IMR-90 (cell line): ENCODE results near the gene VIT. TPM values are rescaled to one million over a fixed set of nuclear protein-coding genes. Genes with fewer than 3 reads are reported as not detected.

Experiments
- ATAC-seq: fragments of 200-7000 bp; cut with Tn5 transposase; 2 replicates; pipeline ENCODE4 v1.9.1; 2020; ENCODE audit warnings: low read depth, mild to moderate bottlenecking, moderate library complexity
- BruUV-seq: library from RNA; stranded (reverse); fragments of 400-500 nt; replicated peaks from 2 replicates; lab custom pipeline; 2021; lab: Mats Ljungman, UMichigan
- CTCF ChIA-PET: fragments of 300-600 bp; formaldehyde crosslinking; extraction: SDS; loops from one replicate; lab custom pipeline; 2021; ENCODE audit warnings: antibody characterized with exemption; lab: Yijun Ruan, JAX
- POLR2A ChIA-PET: fragments of 300-600 bp; sonication (Branson Sonifier 250); formaldehyde crosslinking; loops from one replicate; lab custom pipeline; 2022; ENCODE audit warnings: antibody characterized with exemption; ENCODE audit not compliant: unreplicated experiment; lab: Charles Lee
- DNase-seq: peaks from one replicate; pipeline ENCODE4 v3.0.0; 2013
- H2AFZ ChIP-seq: replicated peaks from 2 replicates; pipeline ENCODE3; 2013; ENCODE audit warnings: low read length, mild to moderate bottlenecking; ENCODE audit not compliant: poor library complexity
- H2AK5ac ChIP-seq: 2 replicates; pipeline ENCODE4 v1.6.1; 2013; ENCODE audit warnings: low read depth, low read length, inconsistent platforms
- H2AK9ac ChIP-seq: replicated peaks from 2 replicates; pipeline ENCODE3; 2013; ENCODE audit warnings: mild to moderate bottlenecking, low read depth, low read length, moderate library complexity; ENCODE audit not compliant: poor library complexity
- H2BK120ac ChIP-seq: 2 replicates; pipeline ENCODE4 v1.6.1; 2013; ENCODE audit warnings: low read depth, low read length, inconsistent platforms
- H2BK15ac ChIP-seq: 3 replicates; pipeline ENCODE4 v1.6.1; 2013; ENCODE audit warnings: low read depth, low read length, inconsistent platforms
- H2BK20ac ChIP-seq: 2 replicates; pipeline ENCODE4 v1.6.1; 2013; ENCODE audit warnings: low read depth, mild to moderate bottlenecking, inconsistent platforms, low read length, moderate library complexity
- H2BK5ac ChIP-seq: 2 replicates; pipeline ENCODE4 v1.6.1; 2013; ENCODE audit warnings: mild to moderate bottlenecking, low read depth, low read length, inconsistent platforms; ENCODE audit not compliant: poor library complexity, severe bottlenecking
- H3K14ac ChIP-seq: replicated peaks from 2 replicates; pipeline ENCODE4 v1.6.1; 2013; ENCODE audit warnings: low read depth, low read length, inconsistent platforms
- H3K18ac ChIP-seq: 2 replicates; pipeline ENCODE4 v1.6.1; 2013; ENCODE audit warnings: low read depth, low read length, control low read depth
- H3K23ac ChIP-seq: 2 replicates; pipeline ENCODE4 v1.6.1; 2013; ENCODE audit warnings: low read depth, low read length, inconsistent platforms
- H3K27ac ChIP-seq: 2 replicates; pipeline ENCODE4 v1.5.1; 2013; ENCODE audit warnings: mild to moderate bottlenecking, control low read depth, low read length; ENCODE audit not compliant: insufficient read depth
- H3K27me3 ChIP-seq: 2 replicates; pipeline ENCODE4 v1.6.1; 2013; ENCODE audit warnings: low read length; ENCODE audit not compliant: control insufficient read depth, insufficient read depth
- H3K36me3 ChIP-seq: 2 replicates; pipeline ENCODE4 v1.6.1; 2013; ENCODE audit warnings: low read length, mixed read lengths; ENCODE audit not compliant: control insufficient read depth, insufficient read depth
- H3K4ac ChIP-seq: 2 replicates; pipeline ENCODE4 v1.6.1; 2013; ENCODE audit warnings: low read depth, low read length, inconsistent platforms
- H3K4me1 ChIP-seq: 2 replicates; pipeline ENCODE4 v1.6.1; 2013; ENCODE audit warnings: low read length, mixed read lengths; ENCODE audit not compliant: control insufficient read depth, insufficient read depth
- H3K4me2 ChIP-seq: 2 replicates; pipeline ENCODE4 v1.6.1; 2013; ENCODE audit warnings: low read depth, mild to moderate bottlenecking, control low read depth, low read length, moderate library complexity
- H3K4me3 ChIP-seq: 2 replicates; pipeline ENCODE4 v1.5.1; 2013; ENCODE audit warnings: low read depth, mild to moderate bottlenecking, control low read depth, low read length, moderate library complexity; ENCODE audit not compliant: insufficient read depth
- H3K56ac ChIP-seq: 2 replicates; pipeline ENCODE4 v1.6.1; 2013; ENCODE audit warnings: low read length, inconsistent platforms; ENCODE audit not compliant: insufficient read depth; ENCODE audit errors: extremely low read depth
- H3K79me1 ChIP-seq, 2 experiments: 2 replicates each; pipeline ENCODE4 v1.6.1; 2013; ENCODE audit warnings: low read length in 2 of 2, inconsistent platforms in 1 of 2, low read depth in 1 of 2
- H3K9ac ChIP-seq: 2 replicates; pipeline ENCODE4 v1.6.1; 2013; ENCODE audit warnings: low read depth, low read length, control low read depth
- H3K9me1 ChIP-seq: 2 replicates; pipeline ENCODE4 v1.6.1; 2013; ENCODE audit warnings: low read length, inconsistent platforms; ENCODE audit not compliant: insufficient read depth
- H3K9me3 ChIP-seq: 2 replicates; pipeline ENCODE4 v1.6.1; 2013; ENCODE audit warnings: low read length; ENCODE audit not compliant: control insufficient read depth, insufficient read depth
- H4K20me1 ChIP-seq: 2 replicates; pipeline ENCODE4 v1.6.1; 2013; ENCODE audit warnings: low read length, inconsistent platforms; ENCODE audit not compliant: insufficient read depth
- H4K5ac ChIP-seq: 2 replicates; pipeline ENCODE4 v1.6.1; 2013; ENCODE audit warnings: mild to moderate bottlenecking, low read depth, low read length, control low read depth
- H4K8ac ChIP-seq, 2 experiments: 2 replicates each; pipeline ENCODE4 v1.6.1; 2013; ENCODE audit warnings: low read depth in 2 of 2, low read length in 2 of 2, control low read depth in 1 of 2, inconsistent platforms in 1 of 2
- H4K91ac ChIP-seq: 2 replicates; pipeline ENCODE4 v1.6.1; 2013; ENCODE audit warnings: low read depth, low read length, inconsistent platforms; ENCODE audit not compliant: insufficient read depth
- BHLHE40 ChIP-seq: fragments of 150-350 bp; IDR thresholded peaks from 2 replicates; pipeline ENCODE4 v1.6.1; 2016; ENCODE audit warnings: mild to moderate bottlenecking, low read depth, low read length
- FOS ChIP-seq: fragments of 150-350 bp; IDR thresholded peaks from 2 replicates; pipeline ENCODE4 v1.6.1; 2016; ENCODE audit warnings: low read depth, low read length
- MAFK ChIP-seq: IDR thresholded peaks from 2 replicates; pipeline ENCODE4 v1.6.1; 2012; ENCODE audit warnings: low read depth, low read length, improper control_type of control experiment
- RAD21 ChIP-seq: IDR thresholded peaks from 2 replicates; pipeline ENCODE4 v1.6.1; 2012; ENCODE audit warnings: low read length, improper control_type of control experiment
- dilution Hi-C: fragments of 300-500 bp; cut with HindIII; formaldehyde crosslinking; loops from one replicate; pipeline ENCODE4 v1.14.3; 2018; ENCODE audit warnings: low sequenced_read_pairs; ENCODE audit not compliant: unreplicated experiment
- in situ Hi-C: fragments of 300-500 bp; cut with MboI; formaldehyde crosslinking; loops from 3 replicates; pipeline ENCODE4 v1.14.3; 2019; ENCODE audit warnings: low sequenced_read_pairs, inconsistent platforms, mixed read lengths
- intact Hi-C: fragments of 100-400 bp; cut with micrococcal nuclease; formaldehyde crosslinking; loops from 2 replicates; pipeline ENCODE4 v1.10.0; 2022
- polyA plus RNA-seq, 3 experiments: library from polyadenylated mRNA; depleted of rRNA; stranded (reverse); fragments of >200 nt; gene quantifications; 2 replicates each; pipeline ENCODE4 v1.2.3, GENCODE V29; 2012; ENCODE audit warnings: low replicate concordance in 1 of 3
- total RNA-seq: library from RNA; depleted of rRNA; stranded (reverse); fragments of >200 nt; gene quantifications from 2 replicates; pipeline ENCODE4 v1.2.3, GENCODE V29; 2012

The VIT gene
- total and polyA plus RNA-seq, 2 of the 4 experiments (the other 2 are of a cell fraction), result under 0.01 TPM; not detected in 1

DNA sequence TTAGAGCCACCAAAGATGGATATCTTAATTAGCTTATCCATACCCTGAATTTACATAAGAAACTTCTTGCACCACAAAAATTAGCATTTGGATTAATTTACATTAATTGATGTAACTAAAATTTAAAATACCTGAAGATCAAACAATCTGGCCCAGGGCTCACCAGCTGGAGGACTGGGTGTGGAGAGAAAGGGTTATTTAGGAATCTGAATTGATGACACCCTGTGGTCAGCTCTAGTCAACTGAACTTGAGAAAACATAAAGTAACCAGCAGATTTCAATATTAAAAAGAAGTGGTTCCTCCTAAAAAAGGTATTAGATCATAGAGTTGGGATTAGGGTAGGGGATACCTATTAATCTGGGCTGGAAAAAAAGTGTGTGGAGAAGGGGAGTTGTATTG is 147.3 kb downstream of the VIT start:
- no peak overlapping the region for H3K9ac ChIP-seq
- no peak overlapping the region for H2BK5ac ChIP-seq
- H3K4ac ChIP-seq, result no peak overlapping the region
- H2AK9ac ChIP-seq, result no peak overlapping the region
- H3K27ac ChIP-seq, result no peak overlapping the region
- no peak overlapping the region for H3K14ac ChIP-seq
- POLR2A ChIA-PET, result no interaction called here
- H3K18ac ChIP-seq, result no peak overlapping the region
- H3K9me1 ChIP-seq, result no peaks in the 10 kb centered on the region
- no peak overlapping the region for H2BK20ac ChIP-seq
- DNase-seq (no peak), ATAC-seq (no peak)
- no peaks in the 10 kb centered on the region for H3K9me3 ChIP-seq
- TF ChIP-seq RAD21 (no peak), MAFK (no peak), FOS (no peak), BHLHE40 (no peak)
- no peaks in the 10 kb centered on the region for H4K20me1 ChIP-seq
- no peak overlapping the region for H3K4me3 ChIP-seq
- H2BK120ac ChIP-seq, result no peak overlapping the region
- no peaks in the 10 kb centered on the region for H3K79me1 ChIP-seq
- no TSS peak for BruUV-seq
- dilution Hi-C loops, result no loop called here
- no peak overlapping the region for H4K8ac ChIP-seq
- no peak overlapping the region for H4K5ac ChIP-seq
- no peak overlapping the region for H3K4me2 ChIP-seq
- no peak overlapping the region for H3K23ac ChIP-seq
- no peaks in the 10 kb centered on the region for H3K4me1 ChIP-seq
- no peaks in the 10 kb centered on the region for H3K36me3 ChIP-seq
- no peak overlapping the region for H2BK15ac ChIP-seq
- no peaks in the 10 kb centered on the region for H3K27me3 ChIP-seq
- H2AK5ac ChIP-seq, result no peak overlapping the region
- in situ Hi-C loops, result no loop called here
- H4K91ac ChIP-seq, result no peak overlapping the region
- no peak overlapping the region for H2AFZ ChIP-seq
- intact Hi-C loops, result no loop called here
- no peak overlapping the region for H3K56ac ChIP-seq
- CTCF ChIA-PET, result interaction anchor here (1.1 kb wide), 1 partner anchor 11 kb away, joined by 3 read pairs; no protein-coding TSS in a partner anchor
